Measurements from ENCODE around the gene IFI27L1.

The IFI27L1 gene

DNA sequence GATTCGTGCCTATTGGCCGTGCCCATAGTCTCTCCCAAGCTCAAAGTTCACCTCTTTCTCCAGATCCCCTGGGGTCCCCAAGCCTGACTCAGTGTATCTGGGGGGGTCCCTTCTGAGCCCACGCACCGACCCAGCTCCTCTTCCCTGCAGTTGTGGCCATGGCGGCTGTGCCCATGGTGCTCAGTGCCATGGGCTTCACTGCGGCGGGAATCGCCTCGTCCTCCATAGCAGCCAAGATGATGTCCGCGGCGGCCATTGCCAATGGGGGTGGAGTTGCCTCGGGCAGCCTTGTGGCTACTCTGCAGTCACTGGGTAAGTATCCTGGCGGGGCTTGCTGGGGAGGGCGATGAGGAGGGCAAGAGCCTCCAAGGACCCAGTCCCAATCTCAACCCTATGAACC is 34.5 kb downstream of the IFI27L1 start:
- FAIRE-seq, result no peak

DNA sequence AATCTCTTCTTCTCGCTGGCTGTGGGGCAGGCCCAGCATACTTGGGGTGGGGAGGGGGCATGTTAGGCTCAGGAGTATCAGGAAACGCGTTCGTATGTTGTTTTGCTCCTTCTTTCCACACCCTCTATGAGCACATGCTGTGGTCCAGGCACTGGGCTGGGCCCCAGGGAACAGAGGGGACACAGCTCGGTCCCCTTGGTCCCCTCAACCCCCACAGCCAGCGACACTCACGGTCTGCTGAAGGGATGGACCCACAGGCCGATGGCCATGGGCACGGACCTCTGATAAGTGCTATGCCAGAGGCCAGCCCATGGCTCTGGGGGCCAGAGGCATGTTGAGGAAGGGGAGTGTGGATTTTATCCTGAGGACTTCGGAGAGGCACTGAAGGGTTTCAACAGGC is 35.6 kb downstream of the IFI27L1 start:
- FAIRE-seq, result no peak

DNA sequence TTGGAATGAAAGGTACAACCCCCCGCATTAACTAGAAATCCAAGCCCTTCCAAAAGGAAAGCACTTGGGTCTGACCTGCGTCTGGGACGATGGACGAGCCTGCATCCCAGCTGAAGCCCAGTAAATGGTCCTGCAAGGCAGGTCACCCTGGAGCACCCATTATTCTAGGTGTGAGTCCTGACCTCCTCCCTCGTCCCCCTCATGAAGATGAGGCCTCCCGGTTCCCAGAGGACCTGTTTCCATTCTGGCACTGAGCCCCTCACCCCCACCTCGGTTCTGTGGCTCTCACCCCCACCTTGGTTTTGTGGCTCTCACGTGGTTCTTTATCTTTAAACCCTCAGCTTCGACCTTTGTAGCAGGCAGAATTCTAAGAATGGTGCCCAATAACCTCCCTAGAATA is 36.7 kb downstream of the IFI27L1 start:
- no peak for FAIRE-seq

DNA sequence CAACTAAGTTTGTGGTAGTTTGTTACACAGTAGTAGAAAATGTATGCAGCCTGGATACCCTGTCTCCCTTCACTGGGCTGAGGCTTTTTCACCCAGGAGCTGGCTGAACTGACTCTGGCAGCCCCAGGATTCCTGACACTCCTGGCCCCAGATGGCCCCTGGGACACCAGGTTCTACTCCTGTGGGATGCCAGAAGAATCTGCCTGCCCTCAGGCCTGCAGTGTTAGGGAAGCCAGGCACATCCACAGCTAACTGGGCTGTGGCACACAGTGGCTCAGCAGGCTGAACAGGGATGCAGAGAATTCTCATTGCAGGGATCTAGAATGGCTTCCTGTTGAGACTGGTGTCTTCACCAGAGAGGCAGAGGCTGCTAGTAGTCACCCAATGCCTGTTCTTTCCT is 38.0 kb downstream of the IFI27L1 start:
- FAIRE-seq, result no peak

DNA sequence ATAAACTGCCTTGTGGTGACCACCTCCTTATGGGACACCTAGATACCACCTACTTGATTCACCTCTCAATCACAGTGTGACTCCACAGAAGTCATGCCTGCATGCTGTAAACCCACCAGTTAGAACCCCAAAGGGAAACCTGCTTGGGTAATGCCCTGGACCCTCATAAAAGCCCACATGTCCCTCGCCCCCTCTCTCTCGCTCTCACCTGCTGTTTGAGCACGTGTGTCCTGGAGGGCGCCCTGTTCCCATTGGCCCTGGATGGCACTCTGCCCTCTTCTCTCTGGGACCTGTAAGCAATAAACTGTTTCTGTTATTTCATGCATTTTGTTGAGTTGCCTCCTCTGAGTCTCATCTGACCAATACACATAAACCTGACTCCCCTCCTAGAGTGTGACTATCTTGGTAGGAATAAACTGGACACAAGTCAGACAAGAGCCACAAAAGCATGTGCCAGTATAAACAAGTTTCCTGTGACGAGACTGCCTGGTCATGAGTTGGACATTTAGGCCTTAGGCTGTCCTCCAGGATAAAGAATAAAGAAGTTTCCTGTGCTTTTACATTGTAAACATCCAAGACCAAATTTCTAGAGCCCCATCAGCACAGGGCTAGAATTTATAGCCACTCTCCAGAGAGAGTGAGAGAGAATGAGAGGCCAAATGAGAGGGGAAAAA is 39.7 kb downstream of the IFI27L1 start:
- no peak for FAIRE-seq

DNA sequence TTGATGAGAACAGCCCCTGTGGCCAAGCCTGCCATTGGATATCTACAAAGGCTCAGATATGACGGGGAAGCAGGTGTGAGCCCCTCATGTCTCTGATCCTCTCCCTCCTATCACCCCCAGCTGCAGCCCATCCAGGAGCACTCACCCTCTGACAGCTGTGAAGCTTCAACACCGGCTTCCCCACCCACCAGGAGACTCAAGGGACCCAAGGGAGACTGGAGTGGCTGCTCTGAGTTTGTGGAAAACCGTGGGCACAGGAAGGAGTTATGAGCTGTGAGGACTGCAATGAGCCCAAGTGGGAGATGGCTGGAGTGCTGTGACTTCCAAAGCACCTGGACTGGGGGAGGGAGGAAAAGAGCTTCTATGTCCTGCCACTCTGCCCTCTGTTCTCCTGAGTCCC is 40.4 kb downstream of the IFI27L1 start:
- FAIRE-seq, result no peak

DNA sequence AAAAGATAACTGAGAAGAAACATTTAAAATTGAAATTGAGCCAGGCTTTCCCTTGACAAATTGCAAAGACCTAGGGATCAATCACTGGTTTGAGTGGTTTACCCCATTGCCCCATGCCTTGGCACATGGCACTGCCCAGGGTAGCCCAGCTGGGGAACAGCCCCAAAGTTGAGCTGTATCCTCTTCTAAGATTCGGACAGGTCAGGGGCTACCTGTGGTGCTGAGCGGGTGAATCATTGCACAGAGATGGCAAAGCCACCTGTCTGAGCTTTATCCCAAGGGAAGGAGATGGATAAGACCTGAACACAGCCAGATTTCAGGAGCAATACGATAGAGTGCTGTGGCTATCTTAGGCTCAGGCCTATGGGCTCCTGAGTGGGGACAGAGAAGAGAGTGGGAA is 41.3 kb downstream of the IFI27L1 start:
- FAIRE-seq, result no peak

DNA sequence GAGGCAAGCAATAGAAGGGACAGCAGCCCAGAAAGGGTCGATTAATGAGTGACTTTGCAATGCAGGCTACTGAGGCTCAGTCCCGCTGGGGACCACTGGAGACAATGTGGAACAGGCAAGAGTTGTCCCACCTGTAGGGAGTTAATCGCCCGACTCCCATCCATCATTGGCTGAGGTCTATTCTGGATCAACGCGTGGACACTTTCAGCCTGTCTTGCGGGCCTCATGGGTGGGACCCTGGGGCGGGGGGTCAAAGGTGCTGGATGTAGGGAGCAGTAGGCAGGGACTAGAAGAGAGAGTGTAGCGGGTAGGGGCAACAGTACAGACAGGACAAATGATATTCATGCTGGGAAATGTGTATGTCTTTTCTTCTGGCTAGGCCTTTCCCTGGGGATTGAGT is 42.2 kb downstream of the IFI27L1 start:
- FAIRE-seq, result no peak

DNA sequence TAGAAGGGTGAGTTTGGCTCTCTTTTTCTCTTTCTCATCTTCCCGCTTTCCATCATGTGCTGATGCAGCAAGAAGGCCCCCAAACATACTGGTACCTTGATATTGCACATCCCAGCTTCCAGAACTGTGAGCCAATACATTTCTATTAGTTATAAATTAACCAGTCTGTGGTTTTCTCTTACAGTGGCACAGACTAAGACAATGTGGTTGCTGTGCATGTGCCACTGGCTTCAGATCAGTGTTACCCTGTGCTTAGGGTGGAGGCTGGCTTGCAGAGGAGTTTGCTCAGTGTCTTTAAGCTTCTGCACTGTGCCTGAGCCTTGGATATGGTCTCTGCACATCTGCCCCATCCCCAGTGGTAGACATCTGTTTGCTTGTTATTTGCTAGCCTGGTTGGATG is 42.8 kb downstream of the IFI27L1 start:
- no peak for FAIRE-seq

DNA sequence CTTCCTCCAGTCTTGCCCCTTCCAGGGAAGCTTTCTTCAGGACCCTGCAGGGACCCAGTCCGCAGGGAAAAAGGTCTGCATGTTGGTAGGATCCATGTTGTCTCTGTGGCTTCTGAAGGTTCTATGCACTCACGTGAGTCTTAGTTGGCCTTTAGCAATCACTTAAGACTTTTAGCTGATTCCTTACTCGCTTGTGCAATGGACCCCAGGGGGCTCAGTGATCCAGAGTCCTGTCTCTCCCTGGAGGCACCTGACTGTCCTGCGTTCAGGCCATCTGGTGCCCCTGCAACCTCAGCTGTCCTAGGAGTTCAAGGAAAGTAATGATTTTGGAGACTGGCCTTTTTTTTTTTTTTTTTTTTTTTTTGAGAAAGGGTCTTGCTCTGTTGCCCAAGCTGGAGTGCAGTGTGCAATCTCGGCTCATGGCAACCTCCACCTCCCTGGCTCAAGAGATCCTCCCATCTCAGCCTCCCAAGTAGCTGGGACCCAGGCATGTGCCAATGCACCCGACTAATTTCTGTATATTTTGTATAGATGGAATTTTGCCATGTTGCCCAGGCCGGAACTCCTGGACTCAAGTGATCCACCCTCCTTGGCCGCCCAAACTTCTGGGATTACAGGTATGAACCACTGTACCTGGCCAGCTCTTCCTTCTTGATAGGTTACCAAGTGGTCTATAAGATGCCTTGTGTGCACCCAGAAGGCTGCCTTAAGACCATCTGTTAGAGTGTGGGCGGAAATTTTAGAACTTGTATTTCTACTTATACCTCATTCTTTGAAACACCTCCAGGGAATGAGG is 43.7 kb downstream of the IFI27L1 start:
- FAIRE-seq, result no peak

DNA sequence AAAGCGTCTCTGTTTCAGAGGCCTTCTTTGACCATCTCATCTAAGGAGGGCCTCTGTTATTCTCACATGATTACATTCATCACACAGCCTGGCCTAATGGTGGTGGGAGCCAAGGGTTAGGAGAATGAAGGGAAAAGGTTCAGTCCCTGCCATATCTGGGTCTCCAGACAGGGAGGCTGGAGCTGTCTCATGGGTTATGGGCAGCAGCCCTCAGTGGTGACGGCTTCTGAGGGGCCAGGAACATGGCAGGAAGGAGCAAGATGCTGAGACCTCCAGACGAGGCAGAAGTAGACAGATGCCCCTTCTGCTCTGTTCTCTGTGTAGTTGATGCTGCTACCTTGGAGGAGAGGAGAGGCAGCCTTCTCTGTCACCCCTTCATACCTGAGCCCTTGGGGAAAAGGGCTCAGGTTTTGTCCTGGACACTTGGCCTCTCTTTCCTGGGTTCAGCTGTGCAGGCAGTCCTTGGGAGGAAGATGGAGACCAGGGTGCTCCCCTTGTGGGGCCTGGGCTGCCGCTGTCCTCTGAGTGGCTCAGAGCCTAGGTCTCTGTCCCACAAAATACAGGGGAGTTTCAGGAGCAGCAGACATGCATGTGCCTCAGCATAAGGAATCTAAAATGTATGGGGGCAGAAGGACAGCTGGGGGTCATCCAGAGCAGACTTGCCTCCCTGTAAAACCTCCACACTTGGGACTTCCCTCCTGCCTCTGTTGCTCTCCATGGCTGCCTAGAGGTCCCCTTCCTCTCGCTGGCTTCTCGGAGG is 44.7 kb downstream of the IFI27L1 start:
- FAIRE-seq, result no peak

DNA sequence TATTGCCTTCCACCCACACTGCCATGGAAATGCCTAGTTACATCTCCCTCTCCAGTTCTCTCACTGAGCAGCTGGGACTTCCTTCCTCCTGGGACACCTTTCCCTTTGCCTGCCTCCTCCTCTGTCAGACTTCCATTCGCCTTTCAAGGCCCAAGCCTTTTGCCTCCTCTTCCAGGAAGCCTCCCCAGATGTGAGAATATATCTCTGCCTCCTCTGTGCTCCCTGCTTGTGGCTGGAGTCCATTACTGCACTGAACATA is 45.2 kb downstream of the IFI27L1 start:
- no peak for FAIRE-seq

DNA sequence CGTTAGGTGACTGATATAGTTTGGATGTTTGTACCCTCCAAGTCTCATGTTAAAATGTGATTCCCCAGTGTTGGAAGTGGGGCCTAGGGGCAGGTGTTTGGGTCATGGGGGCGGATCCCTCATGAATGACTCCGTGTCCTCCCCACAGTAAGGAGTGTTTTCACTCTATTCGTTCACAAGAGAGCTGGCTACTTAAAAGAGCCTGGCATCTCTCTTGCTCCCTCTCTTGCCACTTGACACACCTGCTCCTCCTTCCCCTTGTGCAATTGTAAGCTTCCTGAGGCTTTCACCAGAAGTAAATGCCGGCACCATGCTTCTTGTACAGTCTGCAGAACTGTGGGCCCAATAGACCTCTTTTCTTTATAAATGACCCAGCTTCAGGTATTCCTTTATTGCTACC is 45.7 kb downstream of the IFI27L1 start:
- no peak for FAIRE-seq

DNA sequence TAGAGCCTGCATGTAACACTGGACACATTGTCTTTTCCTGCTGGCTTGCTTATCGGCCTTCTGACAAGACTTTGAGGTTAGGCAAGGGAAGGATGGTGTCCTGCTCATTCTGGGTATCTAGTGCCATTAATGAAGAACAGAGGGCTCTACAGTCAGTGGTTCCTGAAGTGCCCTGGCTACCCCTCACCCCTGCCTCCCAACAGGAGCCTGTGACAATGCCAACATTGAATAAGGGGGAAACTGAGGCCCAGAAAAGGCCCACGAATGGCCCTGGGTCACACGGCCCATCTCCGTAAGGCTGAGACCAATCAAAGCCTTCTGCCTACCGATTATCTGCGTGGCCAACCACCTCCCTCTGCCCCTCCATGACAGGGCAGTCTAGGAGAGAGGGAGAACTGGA is 46.2 kb downstream of the IFI27L1 start:
- no peak for FAIRE-seq

DNA sequence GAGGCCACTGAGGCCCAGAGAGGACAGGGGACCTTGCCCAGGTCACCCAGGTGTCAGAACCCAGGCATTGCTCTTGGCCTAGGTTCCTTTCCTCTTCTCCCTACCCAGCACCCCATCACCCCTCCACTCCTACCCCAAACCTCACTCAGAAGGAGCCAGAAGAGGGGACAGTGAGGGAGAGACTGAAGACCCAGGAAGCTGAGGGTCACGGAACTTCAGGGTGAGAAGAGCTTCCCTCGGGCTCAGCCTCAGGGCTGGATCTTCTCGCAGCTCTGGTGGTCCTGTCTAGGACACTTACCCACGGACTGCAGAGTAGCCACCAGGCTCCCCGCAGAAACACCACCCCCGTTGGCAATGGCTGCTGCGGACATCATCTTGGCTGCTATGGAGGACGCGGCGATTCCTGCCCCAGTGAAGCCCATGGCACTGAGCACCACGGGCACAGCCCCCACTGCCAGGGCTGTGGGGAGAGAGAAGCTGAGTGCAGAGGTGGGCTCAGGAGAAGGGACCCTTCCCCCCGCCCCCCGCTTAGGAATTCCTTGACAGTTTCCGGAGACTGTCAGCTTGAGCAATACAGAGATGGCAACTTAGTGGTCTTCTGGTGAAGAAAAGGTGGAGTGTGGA is 47.2 kb downstream of the IFI27L1 start:
- no peak for FAIRE-seq

DNA sequence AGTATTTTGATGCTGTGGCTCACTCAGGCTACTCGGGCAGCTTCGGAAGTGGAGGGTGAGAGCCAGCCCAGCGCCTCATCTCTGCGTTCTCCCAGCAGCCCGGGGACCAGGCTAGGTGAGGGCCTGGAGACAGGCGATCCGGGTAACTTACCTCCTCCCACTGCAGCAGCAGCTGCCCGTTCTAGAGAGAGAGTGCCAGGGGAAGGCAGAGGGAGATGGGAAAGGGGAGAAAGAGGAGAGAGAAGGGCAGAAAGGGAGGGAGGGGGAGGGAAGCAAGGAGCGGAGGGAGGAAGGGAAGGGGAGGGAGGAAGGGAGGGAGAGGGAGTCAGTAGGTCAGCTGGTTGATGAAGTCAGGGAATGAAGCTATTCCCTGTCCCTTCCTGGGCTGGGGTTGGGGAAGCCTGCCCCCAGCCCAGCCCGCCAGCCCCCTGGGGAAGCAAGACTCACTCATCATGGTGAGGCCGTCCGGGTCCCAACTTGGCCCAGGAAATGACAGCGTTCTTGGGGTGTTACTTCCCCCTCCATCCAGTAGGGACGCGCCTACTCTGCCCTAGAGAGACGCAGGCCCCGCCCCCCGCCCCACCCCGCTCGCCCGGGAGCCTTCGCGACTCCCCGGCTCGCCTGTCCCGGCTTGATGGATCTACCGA is 48.1 kb downstream of the IFI27L1 start, which contains the start of gene IFI27L2:
TSS of gene IFI27L2 (minus strand) at position 494 of the 647 bp plus-strand sequence. CDS start at position 454, 40 bp downstream.
- FAIRE-seq, result no peak

DNA sequence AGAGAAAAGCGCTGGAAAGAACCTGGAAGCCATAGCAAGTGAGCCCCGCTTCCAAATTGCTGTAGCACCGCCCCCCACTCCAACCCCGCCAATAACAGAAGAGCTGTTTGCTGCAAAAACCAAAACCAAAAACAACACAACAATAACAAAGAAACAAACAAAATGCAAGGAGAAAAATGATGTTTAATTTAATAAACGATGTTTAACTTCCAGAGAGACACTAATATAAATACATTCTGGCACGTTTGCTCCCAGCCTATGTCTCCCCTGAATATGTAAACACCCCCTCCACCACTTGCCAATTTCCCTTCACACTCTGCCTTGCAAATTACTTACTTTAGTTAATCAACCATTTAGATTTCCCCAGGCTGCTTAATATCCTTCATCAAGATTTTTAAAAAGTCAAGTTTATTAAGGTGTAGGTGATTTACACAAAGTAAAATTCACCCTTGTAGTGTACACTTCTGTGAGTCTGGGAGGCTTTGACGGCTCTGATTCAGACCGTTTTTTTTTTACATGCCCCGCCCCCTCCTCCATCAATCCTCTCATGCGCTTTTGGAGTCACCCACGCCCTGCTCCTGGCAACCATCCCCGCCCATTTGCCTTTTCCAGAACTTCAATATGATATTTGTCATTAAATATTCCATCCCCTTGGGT is 48.8 kb downstream of the IFI27L1 start:
- FAIRE-seq, result no peak

DNA sequence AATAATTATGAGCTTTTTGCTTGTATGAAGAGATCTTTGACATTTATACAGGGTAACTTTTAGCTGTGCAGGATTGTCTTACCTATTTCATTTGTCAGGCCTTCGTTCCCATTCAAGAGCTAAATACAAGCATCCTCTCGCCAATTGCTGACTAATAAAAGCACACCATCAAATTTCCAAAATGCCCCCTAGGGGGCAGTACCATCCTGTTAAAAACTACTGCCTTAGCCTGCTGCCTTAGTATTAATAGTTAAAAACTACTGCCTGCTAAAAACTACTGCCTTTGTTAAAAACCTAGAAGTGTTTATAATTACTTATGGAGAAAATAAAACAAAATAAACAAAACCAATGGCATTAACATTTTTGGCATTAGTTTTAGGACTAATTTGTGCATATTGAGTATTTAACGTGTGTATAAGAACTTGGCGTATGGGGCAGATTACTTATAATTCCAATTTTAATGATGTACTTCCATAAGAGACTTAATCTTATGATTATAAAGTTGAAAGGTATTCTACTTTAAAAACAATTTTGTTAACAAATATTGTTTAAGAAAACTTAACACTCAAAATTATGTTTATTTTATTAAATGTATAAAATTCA is 51.3 kb downstream of the IFI27L1 start:
- FAIRE-seq, result peak; percentile 97

DNA sequence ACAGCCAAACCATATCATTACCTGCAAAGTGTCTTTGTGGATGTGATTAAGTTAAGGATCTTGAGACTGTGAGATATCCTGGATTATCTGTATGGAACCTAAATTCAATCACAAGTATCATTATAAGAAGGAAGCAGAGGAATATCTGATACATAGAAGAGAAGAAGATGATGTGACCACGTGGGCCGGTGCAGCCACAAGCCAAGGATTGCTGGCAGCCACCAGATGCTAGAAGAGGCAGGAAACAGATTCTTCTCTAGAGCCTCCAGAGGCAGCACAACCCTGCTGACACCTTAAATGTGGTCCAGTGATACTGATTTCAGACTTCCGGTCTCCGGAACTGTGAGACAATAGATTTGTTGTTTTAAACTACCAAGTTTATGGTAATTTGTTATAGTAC is 54.4 kb downstream of the IFI27L1 start:
- FAIRE-seq, result no peak

DNA sequence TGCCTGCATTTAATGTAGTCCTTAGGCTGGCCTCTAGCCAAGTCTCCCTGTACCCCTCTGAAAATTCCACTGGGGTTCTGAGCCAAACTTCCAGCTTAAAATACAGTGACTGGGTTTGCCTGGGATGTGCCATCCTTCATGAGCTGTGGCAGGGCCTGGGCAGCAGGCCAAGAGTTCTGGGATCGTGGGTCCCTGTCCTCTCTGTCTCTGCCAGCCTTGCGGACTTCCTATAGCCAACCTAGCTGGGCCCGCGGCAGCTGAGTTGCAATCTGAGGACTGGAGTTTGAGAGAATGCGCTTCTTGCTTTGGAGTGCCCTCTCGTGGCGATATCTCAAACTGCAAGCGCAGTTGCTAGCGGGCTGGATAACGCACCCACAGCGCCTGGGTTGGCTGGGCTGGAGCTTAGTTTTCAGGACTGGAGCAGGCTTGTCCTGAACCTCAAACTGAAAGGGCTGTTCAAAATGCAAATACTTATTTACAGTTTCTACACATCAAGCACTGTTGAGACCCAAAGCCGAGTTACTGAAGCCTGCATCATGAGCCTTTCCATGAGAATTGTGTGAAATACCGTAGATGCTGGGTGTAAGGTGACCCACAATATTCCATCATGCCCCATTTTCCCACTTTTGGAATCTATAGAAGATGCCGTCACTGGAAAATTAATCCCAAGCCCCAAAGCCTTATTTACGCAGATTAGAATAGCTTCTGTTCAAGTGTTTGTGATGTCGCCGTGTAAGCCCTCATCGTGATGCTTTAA is 55.6 kb downstream of the IFI27L1 start:
- FAIRE-seq, result peak; percentile 86

DNA sequence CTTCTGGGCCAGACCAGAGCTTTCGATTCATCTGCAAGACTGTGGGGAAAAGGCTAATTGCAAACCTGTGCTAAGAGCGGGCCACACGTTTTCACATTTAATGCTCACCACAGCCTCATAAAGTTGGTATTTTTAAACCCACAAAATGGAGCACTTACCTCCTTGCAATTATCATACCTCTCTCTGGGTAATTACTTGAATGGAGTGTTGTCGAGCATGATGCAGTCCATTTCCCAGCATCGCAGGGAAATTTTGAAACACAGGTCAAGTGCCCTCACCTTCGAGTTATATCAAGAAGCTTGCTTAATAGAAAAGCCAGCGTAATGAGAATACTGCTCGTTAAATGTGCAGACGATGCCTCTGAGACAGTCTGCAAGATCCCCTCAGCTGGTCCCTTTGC is 57.1 kb downstream of the IFI27L1 start:
- FAIRE-seq, result no peak
